ENCODE measurements around the gene CRELD1.

DNA sequence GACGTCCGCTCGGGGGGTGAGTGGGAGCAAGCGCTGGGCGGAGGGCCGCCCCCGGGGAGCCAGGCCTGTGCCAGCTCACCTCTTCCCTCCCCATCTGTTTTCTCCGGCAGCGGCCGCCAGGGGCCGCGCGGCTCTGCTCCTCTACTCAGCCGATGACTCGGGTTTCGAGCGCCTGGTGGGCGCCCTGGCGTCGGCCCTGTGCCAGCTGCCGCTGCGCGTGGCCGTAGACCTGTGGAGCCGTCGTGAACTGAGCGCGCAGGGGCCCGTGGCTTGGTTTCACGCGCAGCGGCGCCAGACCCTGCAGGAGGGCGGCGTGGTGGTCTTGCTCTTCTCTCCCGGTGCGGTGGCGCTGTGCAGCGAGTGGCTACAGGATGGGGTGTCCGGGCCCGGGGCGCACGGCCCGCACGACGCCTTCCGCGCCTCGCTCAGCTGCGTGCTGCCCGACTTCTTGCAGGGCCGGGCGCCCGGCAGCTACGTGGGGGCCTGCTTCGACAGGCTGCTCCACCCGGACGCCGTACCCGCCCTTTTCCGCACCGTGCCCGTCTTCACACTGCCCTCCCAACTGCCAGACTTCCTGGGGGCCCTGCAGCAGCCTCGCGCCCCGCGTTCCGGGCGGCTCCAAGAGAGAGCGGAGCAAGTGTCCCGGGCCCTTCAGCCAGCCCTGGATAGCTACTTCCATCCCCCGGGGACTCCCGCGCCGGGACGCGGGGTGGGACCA, 632 bp upstream of the CRELD1 start:
- TF ChIP-seq, protein P1, sequence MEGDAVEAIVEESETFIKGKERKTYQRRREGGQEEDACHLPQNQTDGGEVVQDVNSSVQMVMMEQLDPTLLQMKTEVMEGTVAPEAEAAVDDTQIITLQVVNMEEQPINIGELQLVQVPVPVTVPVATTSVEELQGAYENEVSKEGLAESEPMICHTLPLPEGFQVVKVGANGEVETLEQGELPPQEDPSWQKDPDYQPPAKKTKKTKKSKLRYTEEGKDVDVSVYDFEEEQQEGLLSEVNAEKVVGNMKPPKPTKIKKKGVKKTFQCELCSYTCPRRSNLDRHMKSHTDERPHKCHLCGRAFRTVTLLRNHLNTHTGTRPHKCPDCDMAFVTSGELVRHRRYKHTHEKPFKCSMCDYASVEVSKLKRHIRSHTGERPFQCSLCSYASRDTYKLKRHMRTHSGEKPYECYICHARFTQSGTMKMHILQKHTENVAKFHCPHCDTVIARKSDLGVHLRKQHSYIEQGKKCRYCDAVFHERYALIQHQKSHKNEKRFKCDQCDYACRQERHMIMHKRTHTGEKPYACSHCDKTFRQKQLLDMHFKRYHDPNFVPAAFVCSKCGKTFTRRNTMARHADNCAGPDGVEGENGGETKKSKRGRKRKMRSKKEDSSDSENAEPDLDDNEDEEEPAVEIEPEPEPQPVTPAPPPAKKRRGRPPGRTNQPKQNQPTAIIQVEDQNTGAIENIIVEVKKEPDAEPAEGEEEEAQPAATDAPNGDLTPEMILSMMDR (IDR thresholded peaks at IDR 0.05), result peak; percentile 64 to 91 (median 79)
- TF ChIP-seq POLR2A (IDR thresholded peaks at IDR 0.05), result peak in 1 of 4 donors; percentile 12

All from esophagus squamous epithelium (tissue), 4 donors.